ENCODE results near the gene THBD. TPM values are rescaled to one million over a fixed set of nuclear protein-coding genes. Genes with fewer than 3 reads are reported as not detected.

THBD gene
- total and polyA plus RNA-seq, 5 experiments from 2014 or later, result 0.13 to 0.27 TPM; not detected in 3

- H3K9me3 Mint-ChIP-seq, result no peaks in the 10 kb centered on the region
- POLR2A ChIA-PET, result no interaction called here
- H3K27me3 Mint-ChIP-seq, result peaks cover 0 to 1% (median 0%) of the 10 kb centered on the region in 5 donors
- no peaks in the 10 kb centered on the region for H3K36me3 Mint-ChIP-seq
- DNase-seq (no peak), ATAC-seq (no peak)
- no peak overlapping the region for H3K4me3 Mint-ChIP-seq
- H3K4me1 Mint-ChIP-seq, result peaks cover 0 to 3% (median 0%) of the 10 kb centered on the region in 4 donors
- H3K27ac Mint-ChIP-seq, result no peak overlapping the region
These were observed 27.9 kb downstream of the THBD start for GRCh38 chr20:23021541-23021940.

DNA sequence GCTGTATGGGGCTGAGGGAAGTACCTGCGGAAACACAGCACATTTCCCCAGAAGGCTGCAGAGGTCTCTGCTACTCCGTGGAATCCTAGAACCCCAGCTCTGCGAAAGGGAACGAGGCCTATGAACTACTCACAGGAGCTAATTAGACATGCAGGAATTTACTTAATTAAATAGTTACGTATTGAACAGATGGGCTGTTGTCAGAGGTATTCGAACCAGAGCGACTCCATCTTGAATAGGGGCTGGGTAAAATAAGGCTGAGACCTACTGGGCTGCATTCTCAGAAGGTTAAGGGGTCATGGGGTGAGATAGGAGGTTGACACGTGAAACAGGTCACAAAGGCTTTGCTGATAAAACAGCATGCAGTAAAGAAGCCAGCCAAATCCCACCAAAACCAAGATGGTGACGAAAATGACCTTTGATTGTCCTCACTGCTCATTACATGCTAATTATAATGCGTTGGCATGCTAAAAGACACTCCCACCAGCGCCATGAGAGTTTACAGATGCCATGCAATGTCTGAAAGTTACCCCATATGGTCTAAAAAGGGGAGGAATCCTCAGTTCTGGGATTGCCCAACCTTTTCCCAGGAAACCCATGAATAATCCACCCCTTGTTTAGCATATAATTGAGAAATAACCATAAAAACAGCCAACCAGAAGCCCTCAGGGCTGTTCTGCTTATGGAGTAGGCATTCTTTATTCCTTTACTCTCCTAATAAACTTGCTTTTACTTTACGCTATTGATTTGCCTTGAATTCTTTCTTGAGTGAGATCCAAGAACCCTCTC, 29.0 kb downstream of the THBD start:
- POLR2A ChIA-PET, result no interaction called here
- no peaks in the 10 kb centered on the region for H3K9me3 Mint-ChIP-seq
- no peak overlapping the region for H3K27ac Mint-ChIP-seq
- ATAC-seq, result no peak
- no peaks in the 10 kb centered on the region for H3K36me3 Mint-ChIP-seq
- peaks cover 0 to 1% (median 0%) of the 10 kb centered on the region in 5 donors for H3K27me3 Mint-ChIP-seq
- no peaks in the 10 kb centered on the region for H3K4me1 Mint-ChIP-seq
- H3K4me3 Mint-ChIP-seq, result no peak overlapping the region
- no peak for DNase-seq

DNA sequence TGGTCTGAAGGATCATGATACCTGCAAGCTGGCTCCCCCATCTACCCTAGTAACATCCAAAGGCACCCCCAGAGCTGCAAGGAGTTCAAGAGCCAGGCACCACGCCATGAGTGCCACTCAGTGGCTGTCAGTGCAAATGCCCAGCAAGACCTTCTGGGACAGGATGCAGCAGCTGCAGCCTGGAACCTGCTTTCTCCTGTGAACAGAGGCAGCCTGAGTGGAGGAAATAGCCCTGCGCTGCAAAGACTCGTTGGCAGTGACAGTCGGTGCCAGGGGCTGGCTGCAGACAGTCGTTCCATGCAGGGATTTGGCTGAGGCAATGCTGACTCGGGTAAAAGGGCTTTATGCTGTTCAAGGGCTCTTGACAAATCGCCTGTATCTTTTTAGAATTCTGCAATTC, 30.1 kb downstream of the THBD start:
- Mint-ChIP-seq H3K4me1 (no peaks in the 10 kb centered on the region), H3K36me3 (no peaks in the 10 kb centered on the region), H3K4me3 (no peak overlapping the region), H3K9me3 (no peaks in the 10 kb centered on the region), H3K27me3 (peaks cover 0 to 1% (median 0%) of the 10 kb centered on the region in 5 donors), H3K27ac (no peak overlapping the region)
- ATAC-seq (no peak), DNase-seq (no peak)
- POLR2A ChIA-PET, result no interaction called here

DNA sequence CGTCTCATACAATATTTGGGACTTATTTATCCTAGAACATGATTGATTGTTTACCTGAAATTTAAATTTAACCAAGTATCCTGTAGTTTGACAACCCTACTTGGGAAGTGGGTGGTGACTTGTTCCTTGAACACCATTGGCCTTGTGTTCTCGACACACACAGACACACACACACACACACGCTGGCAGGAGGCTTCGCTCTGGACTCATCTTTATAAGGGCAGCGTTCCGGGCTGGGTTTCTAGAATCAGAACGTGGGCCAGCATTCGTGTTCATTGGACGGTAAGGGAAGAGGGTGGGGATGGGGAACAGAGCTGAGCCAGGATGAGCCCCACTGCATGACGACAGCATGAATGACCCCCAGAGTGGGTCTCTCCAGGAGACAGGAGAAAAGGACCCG, 30.5 kb downstream of the THBD start:
- peaks cover 0 to 1% (median 0%) of the 10 kb centered on the region in 5 donors for H3K27me3 Mint-ChIP-seq
- no peaks in the 10 kb centered on the region for H3K36me3 Mint-ChIP-seq
- no peak for ATAC-seq
- H3K9me3 Mint-ChIP-seq, result no peaks in the 10 kb centered on the region
- H3K4me1 Mint-ChIP-seq, result no peaks in the 10 kb centered on the region
- POLR2A ChIA-PET, result no interaction called here
- no peak for DNase-seq
- H3K27ac Mint-ChIP-seq, result no peak overlapping the region
- H3K4me3 Mint-ChIP-seq, result no peak overlapping the region

GRCh38 chr20:23018432-23018831, 31.0 kb downstream of the THBD start:
- H3K27me3 Mint-ChIP-seq, result peaks cover 0 to 1% (median 0%) of the 10 kb centered on the region in 5 donors

GRCh38 chr20:23017516-23017915, 32.0 kb downstream of the THBD start:
- DNase-seq (no peak), ATAC-seq (no peak)
- POLR2A ChIA-PET, result no interaction called here
- H3K9me3 Mint-ChIP-seq, result no peaks in the 10 kb centered on the region
- H3K27ac Mint-ChIP-seq, result no peak overlapping the region
- no peaks in the 10 kb centered on the region for H3K4me1 Mint-ChIP-seq
- H3K27me3 Mint-ChIP-seq, result no peaks in the 10 kb centered on the region
- H3K36me3 Mint-ChIP-seq, result no peaks in the 10 kb centered on the region
- H3K4me3 Mint-ChIP-seq, result no peak overlapping the region

More at GRCh38 chr20:23018432-23018831, 31.0 kb downstream of the THBD start:
- POLR2A ChIA-PET, result no interaction called here
- Mint-ChIP-seq H3K27ac (no peak overlapping the region), H3K4me3 (no peak overlapping the region), H3K4me1 (no peaks in the 10 kb centered on the region), H3K36me3 (no peaks in the 10 kb centered on the region), H3K9me3 (no peaks in the 10 kb centered on the region)
- no peak for DNase-seq
- no peak for ATAC-seq

GRCh38 chr20:23013429-23013828, 36.0 kb downstream of the THBD start:
- Mint-ChIP-seq H3K4me1 (no peaks in the 10 kb centered on the region), H3K4me3 (no peak overlapping the region), H3K36me3 (no peaks in the 10 kb centered on the region), H3K27ac (no peak overlapping the region), H3K9me3 (peaks cover 0 to 2% (median 0%) of the 10 kb centered on the region in 9 donors), H3K27me3 (peaks cover 0 to 3% (median 0%) of the 10 kb centered on the region in 5 donors)
- DNase-seq, result no peak
- ATAC-seq, result no peak
- POLR2A ChIA-PET, result no interaction called here

DNA sequence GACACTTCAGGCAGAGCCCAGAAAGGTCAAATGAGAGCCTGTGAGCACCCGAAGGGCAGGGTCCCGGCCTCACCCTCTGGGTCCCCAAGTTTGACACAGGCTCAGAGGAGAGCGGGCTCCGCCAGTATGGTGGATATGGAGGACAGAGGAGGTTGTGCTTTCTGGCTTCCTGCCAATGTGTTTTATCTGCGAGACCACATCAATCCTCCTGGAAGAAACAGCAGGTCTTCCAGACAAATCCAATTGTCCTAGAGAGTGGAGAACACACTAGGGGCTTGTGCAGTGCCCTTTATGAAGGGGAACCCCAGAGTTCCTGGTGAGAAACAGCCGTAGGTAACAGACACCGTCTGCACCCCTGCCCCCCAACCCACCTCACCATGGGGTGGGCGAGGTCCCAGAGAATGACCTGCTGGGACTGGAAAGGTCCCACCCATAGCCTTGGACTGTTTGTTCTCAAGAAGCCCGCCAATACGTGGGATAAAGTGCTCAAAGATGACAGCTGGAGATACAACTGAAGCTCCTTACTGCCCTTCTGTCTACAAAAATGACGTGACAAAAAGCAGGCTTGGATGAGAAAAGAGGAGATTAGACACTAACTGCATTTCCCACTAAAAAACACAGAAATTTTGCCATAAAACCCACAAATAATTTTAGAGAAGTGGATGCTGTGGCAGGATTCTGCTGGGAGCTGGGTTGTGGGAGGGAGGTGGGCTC, 38.3 kb downstream of the THBD start:
- H3K4me3 Mint-ChIP-seq, result no peak overlapping the region
- DNase-seq, result no peak
- H3K4me1 Mint-ChIP-seq, result no peaks in the 10 kb centered on the region
- no peak for ATAC-seq
- peaks cover 0 to 3% (median 0%) of the 10 kb centered on the region in 5 donors for H3K27me3 Mint-ChIP-seq
- H3K9me3 Mint-ChIP-seq, result peaks cover 0 to 2% (median 0%) of the 10 kb centered on the region in 9 donors
- POLR2A ChIA-PET, result no interaction called here
- H3K36me3 Mint-ChIP-seq, result no peaks in the 10 kb centered on the region
- no peak overlapping the region for H3K27ac Mint-ChIP-seq

DNA sequence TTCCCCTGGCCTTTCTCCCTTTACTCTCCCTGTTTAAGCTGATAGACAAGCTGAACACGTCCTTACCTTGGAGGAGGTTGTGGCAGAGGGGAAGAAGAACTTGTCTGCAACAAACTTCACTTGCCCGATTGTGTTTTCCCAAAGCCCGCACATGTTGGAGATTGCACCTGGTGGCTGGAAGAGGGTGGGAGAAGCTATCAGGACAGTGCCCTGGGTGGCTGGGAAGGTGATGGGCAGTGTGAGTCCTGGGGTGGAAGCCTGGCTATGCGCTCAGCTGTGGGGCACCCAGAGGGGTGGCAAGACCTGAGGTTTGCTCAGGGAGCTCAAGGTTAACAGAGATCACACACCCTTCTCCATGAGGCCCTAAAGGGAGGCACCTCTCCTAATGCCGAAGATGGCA, 39.4 kb downstream of the THBD start:
- POLR2A ChIA-PET, result interaction anchor here (0.5 kb wide), 1 partner anchor 13 kb away, joined by 4 read pairs; no protein-coding TSS in a partner anchor
- H3K27me3 Mint-ChIP-seq, result peaks cover 0 to 3% (median 0%) of the 10 kb centered on the region in 5 donors
- no peak overlapping the region for H3K4me3 Mint-ChIP-seq
- no peaks in the 10 kb centered on the region for H3K36me3 Mint-ChIP-seq
- peak overlapping the region in 1 of 10 donors; percentile 29 for H3K27ac Mint-ChIP-seq
- peaks cover 0 to 2% (median 0%) of the 10 kb centered on the region in 9 donors for H3K9me3 Mint-ChIP-seq
- DNase-seq (no peak), ATAC-seq (no peak)
- H3K4me1 Mint-ChIP-seq, result no peaks in the 10 kb centered on the region

GRCh38 chr20:23009636-23010035, 39.8 kb downstream of the THBD start:
- ATAC-seq (no peak), DNase-seq (no peak)
- POLR2A ChIA-PET, result interaction anchor here (0.5 kb wide), 1 partner anchor 12 kb away, joined by 4 read pairs; no protein-coding TSS in a partner anchor
- H3K27ac Mint-ChIP-seq, result no peak overlapping the region
- H3K4me1 Mint-ChIP-seq, result no peaks in the 10 kb centered on the region
- no peaks in the 10 kb centered on the region for H3K36me3 Mint-ChIP-seq
- peaks cover 0 to 3% (median 0%) of the 10 kb centered on the region in 5 donors for H3K27me3 Mint-ChIP-seq
- H3K9me3 Mint-ChIP-seq, result peaks cover 0 to 2% (median 0%) of the 10 kb centered on the region in 9 donors
- no peak overlapping the region for H3K4me3 Mint-ChIP-seq

- no peaks in the 10 kb centered on the region for H3K36me3 Mint-ChIP-seq
- DNase-seq (no peak), ATAC-seq (no peak)
- peaks cover 0 to 2% (median 0%) of the 10 kb centered on the region in 9 donors for H3K9me3 Mint-ChIP-seq
- H3K4me1 Mint-ChIP-seq, result no peaks in the 10 kb centered on the region
- POLR2A ChIA-PET, result no interaction called here
- H3K27me3 Mint-ChIP-seq, result peaks cover 0 to 3% (median 0%) of the 10 kb centered on the region in 5 donors
- no peak overlapping the region for H3K4me3 Mint-ChIP-seq
- H3K27ac Mint-ChIP-seq, result no peak overlapping the region
These were observed 40.8 kb downstream of the THBD start for GRCh38 chr20:23008667-23009066.

- H3K27ac Mint-ChIP-seq, result no peak overlapping the region
- H3K27me3 Mint-ChIP-seq, result peaks cover 0 to 3% (median 0%) of the 10 kb centered on the region in 5 donors
- no peaks in the 10 kb centered on the region for H3K36me3 Mint-ChIP-seq
- no peak overlapping the region for H3K4me3 Mint-ChIP-seq
- peaks cover 0 to 2% (median 0%) of the 10 kb centered on the region in 9 donors for H3K9me3 Mint-ChIP-seq
- H3K4me1 Mint-ChIP-seq, result no peaks in the 10 kb centered on the region
- ATAC-seq (no peak), DNase-seq (no peak)
- POLR2A ChIA-PET, result no interaction called here
These were observed 41.4 kb downstream of the THBD start for GRCh38 chr20:23007886-23008655.

DNA sequence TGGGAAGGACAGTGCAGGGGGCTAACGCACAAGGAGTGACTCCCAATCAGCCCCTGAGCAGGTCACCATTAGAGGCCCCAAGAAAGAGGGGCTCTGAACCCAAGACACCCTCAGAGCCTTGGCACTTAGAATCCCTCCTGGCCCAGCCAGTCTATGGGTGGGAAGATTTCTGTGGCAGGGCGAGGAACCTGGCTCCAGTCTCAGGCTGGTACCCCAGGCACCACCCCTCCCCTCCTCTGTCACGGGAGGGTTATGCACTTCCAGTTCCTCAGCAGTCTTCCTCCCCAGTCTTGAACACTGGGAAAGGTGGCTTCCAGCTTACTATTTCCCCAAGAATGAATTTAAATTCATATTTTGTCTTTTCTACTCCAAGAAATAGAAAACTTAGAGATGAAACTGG, 42.0 kb downstream of the THBD start:
- POLR2A ChIA-PET, result no interaction called here
- peaks cover 0 to 3% (median 0%) of the 10 kb centered on the region in 5 donors for H3K27me3 Mint-ChIP-seq
- H3K9me3 Mint-ChIP-seq, result peaks cover 0 to 2% (median 0%) of the 10 kb centered on the region in 9 donors
- no peak overlapping the region for H3K27ac Mint-ChIP-seq
- H3K4me1 Mint-ChIP-seq, result no peaks in the 10 kb centered on the region
- ATAC-seq, result no peak
- H3K4me3 Mint-ChIP-seq, result no peak overlapping the region
- no peaks in the 10 kb centered on the region for H3K36me3 Mint-ChIP-seq
- no peak for DNase-seq

Data from naive thymus-derived CD8-positive, alpha-beta T cell (primary cell).